Common myeloid progenitor, CD34-positive (primary cell): Measurements from ENCODE around the gene RYR2.

Experiments used
- CTCF ChIA-PET: fragments of 350-600 bp; sonication (Branson Sonifier 250); formaldehyde crosslinking; loops from one replicate; lab custom pipeline; 2021; ENCODE audit warnings: antibody characterized with exemption; lab: Charles Lee
- POLR2A ChIA-PET: fragments of 350-600 bp; sonication (Branson Sonifier 250); formaldehyde crosslinking; loops from one replicate; lab custom pipeline; 2021; ENCODE audit warnings: antibody characterized with exemption; lab: Charles Lee
- DNase-seq, 3 donors: peaks; one replicate each; pipeline versions ENCODE4 v3.0.0 to v3.0.0-alpha.2; 2013
- H3K27ac ChIP-seq, 2 experiments: 1 replicate in 1 of 2; 2 replicates in 1 of 2; pipeline ENCODE4 v1.7.0; 2013; ENCODE audit warnings: inconsistent platforms in 2 of 2, low read length in 2 of 2, mild to moderate bottlenecking in 2 of 2, low read depth in 1 of 2, moderate library complexity in 1 of 2; ENCODE audit not compliant: severe bottlenecking in 2 of 2, insufficient read depth in 1 of 2, poor library complexity in 1 of 2
- H3K27me3 ChIP-seq, 5 experiments: replicated peaks in 2 of 5; 1 replicate in 3 of 5; 2 replicates in 2 of 5; pipeline versions ENCODE4 v1.6.1 to v1.7.0; 2013; ENCODE audit warnings: low read length in 4 of 5, mild to moderate bottlenecking in 2 of 5, moderate library complexity in 2 of 5, inconsistent platforms in 1 of 5; ENCODE audit not compliant: insufficient read depth in 5 of 5, control insufficient read depth in 4 of 5
- H3K36me3 ChIP-seq, 4 experiments: 1 replicate in 2 of 4; 2 replicates in 2 of 4; pipeline versions ENCODE4 v1.6.1 to v1.7.0; 2013; ENCODE audit warnings: low read length in 3 of 4, control low read depth in 1 of 4, mild to moderate bottlenecking in 1 of 4; ENCODE audit not compliant: control insufficient read depth in 4 of 4, insufficient read depth in 4 of 4
- H3K4me1 ChIP-seq, 4 experiments: 1 replicate in 3 of 4; 2 replicates in 1 of 4; pipeline versions ENCODE4 v1.6.1 to v1.7.1; 2013; ENCODE audit warnings: low read length in 3 of 4, mild to moderate bottlenecking in 3 of 4, control low read depth in 1 of 4, inconsistent platforms in 1 of 4, moderate library complexity in 1 of 4; ENCODE audit not compliant: control insufficient read depth in 4 of 4, insufficient read depth in 4 of 4; ENCODE audit errors: control extremely low read depth in 1 of 4
- H3K4me3 ChIP-seq, 7 experiments: 1 replicate in 4 of 7; 2 replicates in 3 of 7; pipeline versions ENCODE4 v1.5.1 to v1.7.0; 2013; ENCODE audit warnings: mild to moderate bottlenecking in 7 of 7, low read length in 6 of 7, moderate library complexity in 6 of 7, inconsistent platforms in 2 of 7, low read depth in 2 of 7, control low read depth in 1 of 7; ENCODE audit not compliant: insufficient read depth in 4 of 7, control insufficient read depth in 1 of 7; ENCODE audit errors: extremely low read depth in 1 of 7
- H3K9me3 ChIP-seq, 5 experiments: 1 replicate in 4 of 5; 2 replicates in 1 of 5; pipeline versions ENCODE4 v1.6.1 to v1.7.1; 2013; ENCODE audit warnings: low read length in 4 of 5, mild to moderate bottlenecking in 2 of 5, inconsistent platforms in 1 of 5, low read depth in 1 of 5, moderate library complexity in 1 of 5; ENCODE audit not compliant: control insufficient read depth in 4 of 5, insufficient read depth in 2 of 5; ENCODE audit errors: control extremely low read depth in 1 of 5
- WGBS: methylation state at CpG from one replicate; pipeline ENCODE4 v1.1.5; 2013; ENCODE audit not compliant: insufficient coverage; 5-methylcytosine and 5-hydroxymethylcytosine counted together

The RYR2 gene

DNA sequence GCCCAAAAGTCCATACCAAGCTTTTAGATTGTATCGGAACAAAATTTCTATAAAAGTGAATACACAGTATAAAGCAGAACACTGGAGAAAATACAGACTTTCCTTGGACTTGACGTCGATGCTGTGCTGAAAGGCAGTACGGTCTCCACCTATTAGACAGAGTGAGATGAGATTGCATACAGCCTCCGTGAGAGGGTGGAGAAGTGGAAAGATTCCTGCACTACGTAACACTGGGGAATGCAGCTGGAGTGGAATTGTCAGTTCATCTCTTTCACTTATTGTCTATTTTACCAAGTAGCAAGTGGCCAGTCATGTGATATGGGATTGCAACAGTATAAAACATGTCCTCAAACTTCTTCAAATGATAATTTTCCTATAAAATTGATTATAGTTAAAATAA, 639.2 kb downstream of the RYR2 start:
- Histone ChIP-seq H3K27ac (no peak overlapping the region), H3K4me3 (no peak overlapping the region), H3K4me1 (no peaks in the 10 kb centered on the region), H3K9me3 (no peaks in the 10 kb centered on the region), H3K27me3 (no peaks in the 10 kb centered on the region), H3K36me3 (no peaks in the 10 kb centered on the region)
- DNase-seq = no peak
- ChIA-PET CTCF (no interaction called here), POLR2A (no interaction called here)
- WGBS = 90% methylated on average over 2 of the region's 6 CpGs

DNA sequence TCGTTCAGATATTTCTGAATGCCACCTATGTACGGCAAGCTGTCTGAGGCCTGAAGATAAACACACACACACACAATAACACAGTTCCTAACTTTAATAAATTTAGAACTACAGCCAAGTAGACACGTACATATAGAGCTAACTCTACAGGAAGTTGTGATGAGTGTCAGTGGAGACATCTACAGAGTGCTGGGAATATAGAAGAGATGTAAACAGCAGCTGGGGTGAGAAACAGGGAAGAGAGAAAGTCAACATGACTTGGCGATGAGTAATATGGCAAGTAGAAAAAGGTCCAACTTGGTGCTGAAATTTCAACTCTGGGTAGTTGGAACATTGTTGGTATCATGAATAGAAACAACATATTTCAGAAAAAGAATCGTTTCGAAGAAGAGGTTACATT, 642.3 kb downstream of the RYR2 start:
- H3K4me1 ChIP-seq = no peaks in the 10 kb centered on the region
- ChIA-PET CTCF (no interaction called here), POLR2A (no interaction called here)
- no peaks in the 10 kb centered on the region for H3K36me3 ChIP-seq
- no peak overlapping the region for H3K4me3 ChIP-seq
- 100% methylated on average over 3 of the region's 6 CpGs for WGBS
- DNase-seq = no peak
- H3K27ac ChIP-seq = no peak overlapping the region
- H3K27me3 ChIP-seq = no peaks in the 10 kb centered on the region
- H3K9me3 ChIP-seq = no peaks in the 10 kb centered on the region

- no CpG with 5 or more reads among the region's 1 CpG for WGBS
- Histone ChIP-seq H3K36me3 (no peaks in the 10 kb centered on the region), H3K9me3 (no peaks in the 10 kb centered on the region), H3K4me1 (no peaks in the 10 kb centered on the region), H3K4me3 (no peak overlapping the region), H3K27ac (no peak overlapping the region), H3K27me3 (no peaks in the 10 kb centered on the region)
- POLR2A ChIA-PET = no interaction called here
- DNase-seq = no peak
- CTCF ChIA-PET = no interaction called here
These were observed 643.6 kb downstream of the RYR2 start for GRCh38 chr1:237685551-237685950.

- ChIA-PET POLR2A (interaction anchor here (0.6 kb wide), 1 partner anchor 15 kb away, joined by 3 read pairs; no protein-coding TSS in a partner anchor), CTCF (no interaction called here)
- H3K27me3 ChIP-seq = no peaks in the 10 kb centered on the region
- H3K4me1 ChIP-seq = no peaks in the 10 kb centered on the region
- DNase-seq = no peak
- no peak overlapping the region for H3K4me3 ChIP-seq
- H3K27ac ChIP-seq = no peak overlapping the region
- H3K36me3 ChIP-seq = no peaks in the 10 kb centered on the region
- WGBS = 93% methylated on average over 5 of the region's 5 CpGs
- H3K9me3 ChIP-seq = no peaks in the 10 kb centered on the region
These were observed 645.8 kb downstream of the RYR2 start for GRCh38 chr1:237687804-237688203.

- no peak overlapping the region for H3K27ac ChIP-seq
- CTCF ChIA-PET = interaction anchor here (0.9 kb wide), 1 partner anchor 15 kb away, joined by 3 read pairs; no protein-coding TSS in a partner anchor
- no peak for DNase-seq
- 93% methylated on average over 2 of the region's 2 CpGs for WGBS
- POLR2A ChIA-PET = no interaction called here
- H3K4me1 ChIP-seq = no peaks in the 10 kb centered on the region
- no peaks in the 10 kb centered on the region for H3K9me3 ChIP-seq
- no peaks in the 10 kb centered on the region for H3K36me3 ChIP-seq
- no peak overlapping the region for H3K4me3 ChIP-seq
- no peaks in the 10 kb centered on the region for H3K27me3 ChIP-seq
These were observed 648.7 kb downstream of the RYR2 start for GRCh38 chr1:237690656-237691055.

GRCh38 chr1:237692255-237692654, 650.3 kb downstream of the RYR2 start:
- POLR2A ChIA-PET = no interaction called here
- Histone ChIP-seq H3K9me3 (no peaks in the 10 kb centered on the region), H3K36me3 (no peaks in the 10 kb centered on the region), H3K27me3 (no peaks in the 10 kb centered on the region), H3K4me1 (no peaks in the 10 kb centered on the region), H3K27ac (no peak overlapping the region), H3K4me3 (no peak overlapping the region)
- DNase-seq = no peak
- CTCF ChIA-PET = no interaction called here
- 89% methylated on average over 7 of the region's 7 CpGs for WGBS

DNA sequence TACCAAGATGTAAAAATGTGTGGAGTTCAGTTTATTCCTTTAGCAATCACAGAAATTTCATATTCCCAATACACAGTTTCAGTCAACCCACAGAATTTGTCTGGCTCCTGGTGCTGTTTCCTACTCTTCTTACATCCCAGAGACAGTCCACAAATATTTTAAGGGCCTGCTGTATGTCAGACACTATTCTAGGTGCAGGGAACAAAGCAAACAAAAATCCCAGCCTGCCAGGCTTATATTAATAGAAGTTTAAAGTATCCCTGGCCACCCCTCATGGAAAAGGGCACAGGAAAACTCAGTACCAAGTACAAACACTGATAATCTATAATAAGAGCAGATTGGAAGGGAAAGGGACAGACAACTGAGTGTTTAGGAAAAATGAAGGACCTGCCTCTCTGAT, 653.9 kb downstream of the RYR2 start:
- H3K27ac ChIP-seq = no peak overlapping the region
- POLR2A ChIA-PET = no interaction called here

More for the DNA sequence above, 653.9 kb downstream of the RYR2 start:
- H3K4me1 ChIP-seq = no peaks in the 10 kb centered on the region
- no peaks in the 10 kb centered on the region for H3K36me3 ChIP-seq
- H3K4me3 ChIP-seq = no peak overlapping the region
- no peaks in the 10 kb centered on the region for H3K27me3 ChIP-seq
- no peak for DNase-seq
- CTCF ChIA-PET = no interaction called here
- no peaks in the 10 kb centered on the region for H3K9me3 ChIP-seq
